ENCODE measurements around the gene CDK19. TPM values are rescaled to one million over a fixed set of nuclear protein-coding genes. Genes with fewer than 3 reads are reported as not detected.

CDK19 gene
- polyA plus RNA-seq, 1 experiment, result 21.4 TPM

DNA sequence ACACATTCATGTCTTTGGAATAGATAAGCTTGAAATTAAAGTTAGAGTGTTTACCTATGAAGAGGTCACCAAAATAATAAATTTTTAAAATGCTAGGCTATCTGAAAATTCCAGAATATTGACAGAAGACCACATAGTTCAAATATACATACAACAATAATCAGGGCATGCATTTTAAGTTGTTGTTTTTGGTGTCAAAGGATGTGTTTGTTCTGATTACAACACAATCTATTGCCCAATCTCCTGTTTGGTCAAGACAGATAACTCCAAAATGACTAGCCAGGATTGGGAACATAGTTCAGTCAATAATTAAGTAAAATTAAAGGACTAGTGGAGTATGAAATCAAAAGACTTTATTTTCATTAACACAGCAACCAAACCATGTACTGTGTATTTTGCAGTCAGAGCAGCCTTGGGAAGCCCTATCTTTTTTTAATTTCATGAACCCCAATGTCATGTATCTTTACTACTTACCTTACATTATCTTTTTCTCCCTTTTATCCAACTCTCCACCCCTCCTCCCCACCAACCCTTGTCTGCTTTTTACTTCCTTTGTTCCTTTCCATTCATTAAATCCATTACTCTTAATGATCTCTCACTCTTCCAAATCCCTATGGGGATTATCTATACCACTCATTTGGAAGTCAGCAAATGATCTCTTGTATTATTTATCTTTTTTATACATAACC lies 111.2 kb downstream of the CDK19 start:
- CTCF ChIA-PET, result no interaction called here
- Histone ChIP-seq H3K4me3 (ENCODE audit: low read depth, low read length) (no peak overlapping the region), H3K9me3 (ENCODE audit: control insufficient read depth, insufficient read depth, low read length) (no peaks in the 10 kb centered on the region), H3K27me3 (ENCODE audit: control insufficient read depth, insufficient read depth, low read length) (no peaks in the 10 kb centered on the region), H3K27ac (ENCODE audit: low read depth, low read length) (no peak overlapping the region)
- TF ChIP-seq, protein P1, sequence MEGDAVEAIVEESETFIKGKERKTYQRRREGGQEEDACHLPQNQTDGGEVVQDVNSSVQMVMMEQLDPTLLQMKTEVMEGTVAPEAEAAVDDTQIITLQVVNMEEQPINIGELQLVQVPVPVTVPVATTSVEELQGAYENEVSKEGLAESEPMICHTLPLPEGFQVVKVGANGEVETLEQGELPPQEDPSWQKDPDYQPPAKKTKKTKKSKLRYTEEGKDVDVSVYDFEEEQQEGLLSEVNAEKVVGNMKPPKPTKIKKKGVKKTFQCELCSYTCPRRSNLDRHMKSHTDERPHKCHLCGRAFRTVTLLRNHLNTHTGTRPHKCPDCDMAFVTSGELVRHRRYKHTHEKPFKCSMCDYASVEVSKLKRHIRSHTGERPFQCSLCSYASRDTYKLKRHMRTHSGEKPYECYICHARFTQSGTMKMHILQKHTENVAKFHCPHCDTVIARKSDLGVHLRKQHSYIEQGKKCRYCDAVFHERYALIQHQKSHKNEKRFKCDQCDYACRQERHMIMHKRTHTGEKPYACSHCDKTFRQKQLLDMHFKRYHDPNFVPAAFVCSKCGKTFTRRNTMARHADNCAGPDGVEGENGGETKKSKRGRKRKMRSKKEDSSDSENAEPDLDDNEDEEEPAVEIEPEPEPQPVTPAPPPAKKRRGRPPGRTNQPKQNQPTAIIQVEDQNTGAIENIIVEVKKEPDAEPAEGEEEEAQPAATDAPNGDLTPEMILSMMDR (IDR thresholded peaks at IDR 0.05; ENCODE audit: low read depth, low read length), result no peak
- DNase-seq (ENCODE audit: low read depth, low spot score), result no peak
- POLR2A ChIA-PET, result no interaction called here

DNA sequence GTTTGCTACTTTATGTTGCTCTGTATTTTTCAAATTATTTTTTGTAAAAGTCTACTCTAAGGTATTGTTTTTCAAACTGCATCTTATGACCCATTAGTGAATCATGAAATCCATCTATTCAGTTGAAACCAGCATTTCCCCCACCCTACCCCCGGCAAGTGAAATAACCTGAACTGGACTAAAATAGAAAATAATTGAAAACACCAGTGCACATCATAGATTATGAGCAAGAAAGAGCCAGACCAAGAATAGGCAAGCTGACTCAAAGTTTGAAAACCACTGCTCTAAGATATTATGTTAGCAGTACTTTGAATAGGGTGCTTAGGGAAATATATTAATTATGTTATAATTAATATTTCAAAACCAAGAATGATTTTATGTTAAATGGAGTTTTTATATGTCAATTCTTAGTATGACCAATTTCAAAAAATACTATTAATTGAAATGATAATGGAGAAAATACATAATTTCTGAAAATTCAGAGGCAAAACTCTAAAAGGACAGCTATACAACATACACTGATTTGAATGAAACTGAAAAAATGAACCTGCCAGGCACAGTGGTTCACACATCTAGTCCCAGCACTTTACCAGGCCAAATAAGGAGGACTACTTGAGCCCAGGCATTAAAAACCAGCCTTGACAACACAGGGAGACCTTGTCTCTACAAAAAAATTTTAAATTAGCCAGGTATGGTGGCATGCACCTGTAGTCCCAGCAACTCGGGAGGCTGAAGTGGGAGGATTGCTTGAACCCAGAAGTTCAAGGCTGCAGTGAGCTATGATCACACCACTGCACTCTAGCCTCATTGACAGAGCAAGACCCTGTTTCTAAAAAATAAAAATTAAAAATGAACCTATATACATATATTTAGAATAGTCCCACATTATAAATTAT lies 112.0 kb downstream of the CDK19 start:
- H3K27ac ChIP-seq (ENCODE audit: low read depth, low read length), result no peak overlapping the region
- no peak for DNase-seq (ENCODE audit: low read depth, low spot score)
- POLR2A ChIA-PET, result no interaction called here
- TF ChIP-seq, protein P1 (IDR thresholded peaks at IDR 0.05; ENCODE audit: low read depth, low read length), result no peak
- no peak overlapping the region for H3K4me3 ChIP-seq (ENCODE audit: low read depth, low read length)
- H3K27me3 ChIP-seq (ENCODE audit: control insufficient read depth, insufficient read depth, low read length), result no peaks in the 10 kb centered on the region
- CTCF ChIA-PET, result no interaction called here
- no peaks in the 10 kb centered on the region for H3K9me3 ChIP-seq (ENCODE audit: control insufficient read depth, insufficient read depth, low read length)

DNA sequence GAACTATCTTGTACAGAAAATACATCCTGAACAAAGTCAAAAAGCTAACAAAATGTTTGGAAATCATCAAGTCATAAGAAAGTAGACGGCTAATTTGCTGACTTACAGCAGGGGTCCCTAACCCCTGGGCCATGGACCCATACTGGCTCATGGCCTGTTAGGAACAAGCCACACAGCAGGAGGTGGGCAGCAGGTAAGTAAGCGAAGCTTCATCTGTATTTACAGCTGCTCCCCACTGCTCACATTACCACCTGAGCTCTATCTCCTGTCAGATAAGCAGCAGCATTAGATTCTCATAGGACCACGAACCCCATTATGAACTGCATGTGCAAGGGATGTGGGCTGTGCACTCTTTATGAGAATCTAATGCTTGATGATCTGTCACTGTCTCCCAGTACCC lies 115.5 kb downstream of the CDK19 start:
- H3K4me3 ChIP-seq (ENCODE audit: low read depth, low read length), result no peak overlapping the region
- CTCF ChIA-PET, result interaction anchor here (0.5 to 1.5 kb wide), 4 partner anchors 17 to 245 kb away, joined by 3 to 8 read pairs (median 4); no protein-coding TSS in a partner anchor
- no peak for DNase-seq (ENCODE audit: low read depth, low spot score)
- TF ChIP-seq, protein P1 (IDR thresholded peaks at IDR 0.05; ENCODE audit: low read depth, low read length), result no peak
- no peaks in the 10 kb centered on the region for H3K27me3 ChIP-seq (ENCODE audit: control insufficient read depth, insufficient read depth, low read length)
- H3K9me3 ChIP-seq (ENCODE audit: control insufficient read depth, insufficient read depth, low read length), result no peaks in the 10 kb centered on the region
- H3K27ac ChIP-seq (ENCODE audit: low read depth, low read length), result no peak overlapping the region
- POLR2A ChIA-PET, result interaction anchor here (0.5 kb wide), 1 partner anchor 28 kb away, joined by 4 read pairs; no protein-coding TSS in a partner anchor

DNA sequence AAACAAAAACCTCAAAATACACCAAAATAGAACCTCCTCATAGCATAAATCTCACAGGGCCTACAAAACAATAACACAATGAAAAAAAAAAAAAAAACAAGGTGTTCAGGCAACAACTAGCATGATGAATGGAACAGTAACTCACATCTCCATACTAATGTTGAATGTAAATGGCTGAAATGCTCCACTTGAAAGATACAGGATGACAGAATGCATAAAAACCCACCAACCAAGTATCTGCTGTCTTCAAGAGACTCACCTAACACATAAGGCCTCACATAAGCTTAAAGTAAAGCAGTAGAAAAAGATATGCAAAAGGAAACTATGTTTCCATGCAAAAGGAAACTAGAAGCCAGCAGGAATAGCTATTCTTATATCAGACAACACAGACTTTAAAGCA lies 121.3 kb downstream of the CDK19 start:
- POLR2A ChIA-PET, result interaction anchor here (0.7 kb wide), 1 partner anchor 134 kb away, joined by 4 read pairs; no protein-coding TSS in a partner anchor
- TF ChIP-seq, protein P1 (IDR thresholded peaks at IDR 0.05; ENCODE audit: low read depth, low read length), result no peak
- no peak for DNase-seq (ENCODE audit: low read depth, low spot score)
- Histone ChIP-seq H3K9me3 (ENCODE audit: control insufficient read depth, insufficient read depth, low read length) (no peaks in the 10 kb centered on the region), H3K27ac (ENCODE audit: low read depth, low read length) (no peak overlapping the region), H3K4me3 (ENCODE audit: low read depth, low read length) (no peak overlapping the region), H3K27me3 (ENCODE audit: control insufficient read depth, insufficient read depth, low read length) (no peaks in the 10 kb centered on the region)
- CTCF ChIA-PET, result interaction anchor here (1.1 kb wide), 1 partner anchor 13 kb away, joined by 5 read pairs; no protein-coding TSS in a partner anchor
